Motor neuron (in vitro differentiated cells): Measurements from ENCODE around the gene SLC35F6. TPM values are rescaled to one million over a fixed set of nuclear protein-coding genes. Genes with fewer than 3 reads are reported as not detected.

Experiments
- ATAC-seq, 8 experiments: fragments of 200-7000 bp; cut with Tn5 transposase; replicated peaks in 6 of 8; 2 replicates each; pipeline ENCODE4 v1.8.0; 2021; ENCODE audit warnings: mild to moderate bottlenecking in 8 of 8, moderate library complexity in 8 of 8
- H3K27ac ChIP-seq, 2 donors: fragments of 250-450 bp; sonication (Bioruptor Pico); 2 replicates each; pipeline ENCODE4 v1.9.0; 2021; ENCODE audit warnings: antibody characterized with exemption in 2 of 2, mild to moderate bottlenecking in 2 of 2, moderate library complexity in 1 of 2
- H3K4me1 ChIP-seq, 2 donors: fragments of 250-450 bp; sonication (Bioruptor Pico); replicated peaks in 1 of 2; 2 replicates each; pipeline ENCODE4 v1.6.1; 2021; ENCODE audit warnings: antibody characterized with exemption in 2 of 2, mild to moderate bottlenecking in 2 of 2, moderate library complexity in 1 of 2
- H3K4me3 ChIP-seq, 5 donors: fragments of 250-450 bp; sonication (Bioruptor Pico); 2 replicates each; pipeline ENCODE4 v1.9.0; 2021; ENCODE audit warnings: antibody characterized with exemption in 5 of 5, mild to moderate bottlenecking in 5 of 5, moderate library complexity in 4 of 5
- WGBS, 10 experiments: fragments of 450-650 bp; shearing (Covaris generic); methylation state at CpG; one replicate each; pipeline ENCODE4 v1.0.0; 2022; 5-methylcytosine and 5-hydroxymethylcytosine counted together
- in situ Hi-C, 9 experiments: fragments of 400-800 bp; cut with MboI; loops; one replicate each; pipeline ENCODE4 v1.15.0; 2021; ENCODE audit warnings: low sequenced_read_pairs in 9 of 9, low pct_unique_long_range_greater_than_20kb in 2 of 9; ENCODE audit not compliant: unreplicated experiment in 9 of 9
- total RNA-seq, 8 experiments: library from RNA; unstranded; fragments of 300-600 nt; gene quantifications; 2 replicates each; pipeline versions ENCODE4 v1.2.3 to v1.2.4, GENCODE V29; 2022

SLC35F6 gene, protein sequence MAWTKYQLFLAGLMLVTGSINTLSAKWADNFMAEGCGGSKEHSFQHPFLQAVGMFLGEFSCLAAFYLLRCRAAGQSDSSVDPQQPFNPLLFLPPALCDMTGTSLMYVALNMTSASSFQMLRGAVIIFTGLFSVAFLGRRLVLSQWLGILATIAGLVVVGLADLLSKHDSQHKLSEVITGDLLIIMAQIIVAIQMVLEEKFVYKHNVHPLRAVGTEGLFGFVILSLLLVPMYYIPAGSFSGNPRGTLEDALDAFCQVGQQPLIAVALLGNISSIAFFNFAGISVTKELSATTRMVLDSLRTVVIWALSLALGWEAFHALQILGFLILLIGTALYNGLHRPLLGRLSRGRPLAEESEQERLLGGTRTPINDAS
- total RNA-seq, result 10 to 100 TPM; 12.4 to 56.5 (median 23.3) TPM

- ATAC-seq, result peak; percentile 80 to 96 (median 94)
- Histone ChIP-seq H3K4me1 (peaks cover 7 to 16% of the 10 kb centered on the region in 2 donors), H3K27ac (peak within 1 kb of the TSS; percentile 82 to 91), H3K4me3 (peak within 1 kb of the TSS; percentile 73 to 96 (median 81))
- 0% methylated on average over 1 to 24 of the region's 68 CpGs; no CpG with 5 or more reads in 1 of the 10 experiments for WGBS, 10 experiments
- in situ Hi-C loops, result no loop called here
Observed at GRCh38 chr2:26764078-26764887, at the start of gene SLC35F6. Gene SLC35F6, plus strand, starts transcription at chr2:26764284. Its CDS starts 66 bp downstream, at chr2:26764350.

DNA sequence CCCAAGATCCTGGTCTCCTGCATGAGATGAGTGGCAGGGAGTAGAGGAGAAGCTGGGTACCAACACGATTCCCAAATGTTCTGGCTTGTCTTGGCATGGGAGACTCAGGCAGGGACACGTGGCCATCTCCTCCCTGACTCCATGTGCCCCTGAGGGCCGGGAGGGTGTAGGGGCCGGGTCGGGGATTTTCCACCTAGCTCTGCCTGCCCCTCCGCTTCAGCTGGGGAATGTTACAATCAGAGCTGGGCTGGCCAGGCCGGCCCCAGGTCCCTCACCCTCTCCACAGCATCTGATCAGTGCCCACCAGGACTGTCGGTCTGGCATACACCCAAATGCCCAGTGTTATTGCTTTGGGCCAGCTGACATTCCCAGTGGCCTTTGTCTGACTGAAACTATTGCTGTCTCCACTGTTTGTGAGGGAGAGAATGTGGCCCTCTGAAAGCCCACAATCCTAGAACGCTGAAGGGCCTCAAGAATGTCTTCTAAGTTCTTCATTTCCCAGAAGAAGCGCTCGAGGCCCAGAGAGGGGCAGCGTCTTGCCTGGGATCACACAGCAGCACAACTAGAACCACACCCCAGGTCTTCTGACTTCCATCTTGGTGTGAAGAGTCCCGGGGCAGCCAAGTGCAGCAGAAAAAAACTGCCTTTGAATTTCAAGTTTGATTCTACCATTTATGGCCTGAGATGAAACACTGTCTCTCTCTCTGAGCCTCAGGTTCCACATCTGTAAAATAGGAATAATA is 48.4 kb upstream of the SLC35F6 start:
- ATAC-seq, result no peak
- Histone ChIP-seq H3K27ac (no peak overlapping the region), H3K4me3 (no peak overlapping the region), H3K4me1 (peaks cover 15 to 25% of the 10 kb centered on the region in 2 donors)
- WGBS, 10 experiments, result 56 to 100% (median 70%) methylated on average over 1 to 9 of the region's 13 CpGs; no CpG with 5 or more reads in 3 of the 10 experiments
- in situ Hi-C loops, result no loop called here

DNA sequence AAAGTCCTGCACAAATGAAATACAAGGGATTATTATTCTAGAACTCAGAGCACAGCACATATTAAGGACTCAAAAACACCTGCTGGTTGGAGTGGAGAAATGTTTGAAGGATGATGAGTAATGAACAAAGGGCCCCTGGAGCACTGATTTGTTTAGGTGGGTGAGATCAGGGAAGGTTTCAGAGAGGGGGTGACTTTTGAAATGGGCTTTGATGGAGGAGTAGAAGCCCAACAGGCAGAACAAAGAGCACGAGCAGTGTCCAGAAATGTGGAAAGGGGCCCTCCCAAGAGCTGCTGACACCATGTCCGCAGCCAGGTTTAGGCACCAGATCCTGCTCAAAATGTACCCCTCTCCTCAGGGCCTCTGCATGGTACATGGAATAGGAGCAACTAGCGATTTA is 47.7 kb upstream of the SLC35F6 start:
- in situ Hi-C loops, result no loop called here
- H3K4me1 ChIP-seq, result peaks cover 8 to 25% of the 10 kb centered on the region in 2 donors
- WGBS, 10 experiments, result 29 to 100% (median 67%) methylated on average over 1 to 3 of the region's 3 CpGs; no CpG with 5 or more reads in 3 of the 10 experiments
- no peak overlapping the region for H3K4me3 ChIP-seq
- ATAC-seq, result no peak
- H3K27ac ChIP-seq, result no peak overlapping the region

GRCh38 chr2:26716769-26717168 is 47.3 kb upstream of the SLC35F6 start:
- in situ Hi-C loops, result no loop called here
- ATAC-seq, result no peak
- Histone ChIP-seq H3K27ac (no peak overlapping the region), H3K4me1 (peaks cover 6 to 25% of the 10 kb centered on the region in 2 donors), H3K4me3 (no peak overlapping the region)
- 20 to 100% (median 97%) methylated on average over 1 to 2 of the region's 2 CpGs; no CpG with 5 or more reads in 2 of the 10 experiments for WGBS, 10 experiments

DNA sequence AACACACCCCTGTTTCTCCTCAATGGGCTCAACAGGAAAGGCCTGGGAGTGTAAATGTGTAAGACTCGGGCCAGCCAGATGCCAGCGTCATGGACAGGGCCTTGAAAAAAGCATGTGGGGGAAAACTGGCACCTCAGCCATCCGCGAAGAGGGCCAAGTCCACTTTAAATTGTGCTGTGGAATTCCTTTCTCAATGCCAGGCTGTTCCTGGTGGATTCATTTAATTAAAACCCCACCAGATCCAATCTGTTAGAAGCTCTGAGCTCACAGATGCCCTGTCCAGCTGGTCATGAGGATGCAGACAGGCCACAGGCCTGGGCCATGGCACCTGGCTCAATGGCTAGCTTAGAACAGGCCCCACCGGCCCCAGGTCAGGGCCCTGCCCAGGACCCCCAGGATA is 46.7 kb upstream of the SLC35F6 start:
- Histone ChIP-seq H3K4me1 (peaks cover 6 to 23% of the 10 kb centered on the region in 2 donors), H3K27ac (no peak overlapping the region), H3K4me3 (no peak overlapping the region)
- WGBS, 10 experiments, result 44 to 100% (median 100%) methylated on average over 1 to 4 of the region's 5 CpGs; no CpG with 5 or more reads in 5 of the 10 experiments
- ATAC-seq, result no peak
- in situ Hi-C loops, result no loop called here

DNA sequence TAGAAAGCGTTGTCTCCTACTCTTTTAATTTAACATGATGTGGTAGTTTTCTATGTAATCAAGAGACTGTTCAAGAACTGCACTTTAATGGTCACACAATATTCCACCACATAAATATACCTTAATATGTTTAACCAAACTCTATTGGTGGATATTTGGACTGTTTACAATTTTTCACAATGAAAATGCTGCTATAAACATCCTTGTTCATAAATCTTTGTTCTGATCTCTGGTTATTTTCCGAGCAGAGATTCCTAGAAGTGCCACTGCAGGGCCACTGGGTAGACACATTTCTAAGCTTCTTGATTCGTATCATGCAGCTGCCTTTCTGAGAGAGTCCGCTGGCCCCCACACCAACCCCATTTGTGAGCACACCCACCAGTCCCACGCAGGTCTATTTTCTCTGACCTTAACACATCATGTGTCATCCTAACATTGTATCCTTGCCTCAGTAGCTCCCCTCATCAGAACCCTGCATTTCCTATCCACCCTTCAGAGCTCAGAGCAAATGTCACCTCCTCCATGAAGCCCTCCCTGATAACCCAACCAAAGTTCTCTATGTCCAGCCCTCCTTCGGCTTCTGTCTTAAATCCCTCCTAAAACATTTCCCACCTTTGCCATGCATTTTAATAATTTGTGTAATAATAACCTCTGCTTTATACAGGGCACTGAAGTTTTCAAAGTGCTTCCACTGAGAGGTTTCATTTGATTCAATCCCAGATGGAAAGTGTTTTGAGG is 45.0 kb upstream of the SLC35F6 start:
- ATAC-seq, result no peak
- 50 to 100% (median 86%) methylated on average over 1 to 5 of the region's 6 CpGs; no CpG with 5 or more reads in 2 of the 10 experiments for WGBS, 10 experiments
- Histone ChIP-seq H3K4me1 (peaks cover 0 to 11% of the 10 kb centered on the region in 2 donors), H3K4me3 (no peak overlapping the region), H3K27ac (no peak overlapping the region)
- in situ Hi-C loops, result no loop called here

- ATAC-seq, result peak; percentile 53 to 87 (median 76)
- peaks cover 0 to 11% of the 10 kb centered on the region in 2 donors for H3K4me1 ChIP-seq
Observed at GRCh38 chr2:26720322-26721114, 43.6 kb upstream of the SLC35F6 start.

DNA sequence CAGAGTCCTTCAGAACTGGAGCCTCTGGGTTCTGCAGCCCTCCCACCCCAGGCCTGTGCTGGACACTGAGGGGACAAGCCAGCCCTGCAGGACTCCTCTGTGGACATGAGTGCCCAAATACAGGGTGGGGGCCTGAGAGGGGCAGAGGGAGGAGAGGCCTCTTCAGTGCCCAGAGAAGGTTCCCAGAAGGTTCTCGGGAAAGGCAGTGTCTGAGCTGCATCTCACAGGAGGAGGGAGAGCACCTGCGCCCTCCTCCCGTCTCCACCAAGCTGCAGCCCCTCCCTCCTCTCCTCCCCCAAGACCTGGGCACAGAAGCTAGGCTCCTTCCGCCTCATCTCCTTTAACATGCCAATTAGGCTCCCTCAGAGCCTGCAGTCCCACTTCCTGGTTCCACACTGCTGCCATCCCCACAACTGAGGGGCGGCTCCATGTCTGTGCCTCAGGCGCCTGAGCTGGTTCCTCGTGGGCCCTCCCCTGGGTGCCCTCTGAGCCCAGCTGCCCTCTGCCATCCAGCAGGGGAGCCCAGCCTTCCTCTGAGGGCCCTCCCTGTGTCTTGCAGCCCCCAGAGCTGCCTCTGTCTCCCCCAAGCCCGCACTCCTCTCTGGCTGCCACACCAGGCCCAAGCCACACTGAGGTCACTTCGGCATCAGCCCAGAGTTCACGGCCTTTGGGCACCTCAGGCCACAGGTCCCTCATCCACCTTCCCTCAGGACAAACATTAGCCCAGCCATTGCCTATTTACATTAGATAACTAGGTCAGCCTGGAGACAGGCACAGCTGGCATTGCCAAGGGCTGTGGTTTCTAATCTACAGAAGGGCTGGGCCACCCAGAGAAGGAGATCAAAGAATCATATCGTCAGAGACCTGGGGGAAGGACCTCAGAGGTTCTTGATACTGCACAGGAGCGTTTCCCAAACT is 42.7 kb upstream of the SLC35F6 start:
- Histone ChIP-seq H3K4me1 (peaks cover 0 to 11% of the 10 kb centered on the region in 2 donors), H3K27ac (no peak overlapping the region), H3K4me3 (no peak overlapping the region)
- in situ Hi-C loops, result no loop called here
- 68 to 100% (median 80%) methylated on average over 1 to 6 of the region's 12 CpGs; no CpG with 5 or more reads in 3 of the 10 experiments for WGBS, 10 experiments
- ATAC-seq, result peak in 3 of 8 experiments; percentile 18 to 41 (median 31)

More at GRCh38 chr2:26720322-26721114, 43.6 kb upstream of the SLC35F6 start:
- H3K27ac ChIP-seq, result peak overlapping the region in 1 of 2 donors; percentile 17
- in situ Hi-C loops, result no loop called here
- 20 to 40% methylated on average over 1 of the region's 7 CpGs; no CpG with 5 or more reads in 8 of the 10 experiments for WGBS, 10 experiments
- H3K4me3 ChIP-seq, result no peak overlapping the region

- peaks cover 0 to 11% of the 10 kb centered on the region in 2 donors for H3K4me1 ChIP-seq
- in situ Hi-C loops, result no loop called here
- ATAC-seq, result no peak
- H3K4me3 ChIP-seq, result no peak overlapping the region
- no peak overlapping the region for H3K27ac ChIP-seq
- 88 to 100% (median 100%) methylated on average over 1 of the region's 1 CpG; no CpG with 5 or more reads in 4 of the 10 experiments for WGBS, 10 experiments
Observed at GRCh38 chr2:26722328-26722727, 41.8 kb upstream of the SLC35F6 start.

DNA sequence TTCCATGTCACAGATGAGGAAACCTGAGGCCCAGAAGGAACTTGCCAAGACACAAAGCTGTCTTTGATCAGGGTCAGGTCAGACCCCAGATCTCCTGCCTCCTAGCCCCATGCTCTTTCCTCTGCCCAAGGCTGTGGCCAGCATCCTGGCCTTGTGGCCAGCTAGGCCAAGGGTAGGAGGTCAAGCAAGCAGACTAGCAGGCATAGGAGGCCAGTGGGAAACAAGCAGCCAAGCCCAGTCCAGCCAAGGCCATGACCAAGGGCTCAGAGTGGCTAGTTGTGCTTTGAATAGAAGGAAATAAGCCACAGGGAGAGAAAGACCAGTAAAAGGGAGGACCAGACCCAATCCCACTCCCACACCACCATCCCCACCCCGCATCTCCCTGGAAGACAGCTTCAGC is 41.2 kb upstream of the SLC35F6 start:
- ATAC-seq, result no peak
- Histone ChIP-seq H3K27ac (no peak overlapping the region), H3K4me3 (no peak overlapping the region), H3K4me1 (peaks cover 0 to 11% of the 10 kb centered on the region in 2 donors)
- WGBS, 10 experiments, result 100% methylated on average over 1 of the region's 1 CpG; no CpG with 5 or more reads in 8 of the 10 experiments
- in situ Hi-C loops, result no loop called here

DNA sequence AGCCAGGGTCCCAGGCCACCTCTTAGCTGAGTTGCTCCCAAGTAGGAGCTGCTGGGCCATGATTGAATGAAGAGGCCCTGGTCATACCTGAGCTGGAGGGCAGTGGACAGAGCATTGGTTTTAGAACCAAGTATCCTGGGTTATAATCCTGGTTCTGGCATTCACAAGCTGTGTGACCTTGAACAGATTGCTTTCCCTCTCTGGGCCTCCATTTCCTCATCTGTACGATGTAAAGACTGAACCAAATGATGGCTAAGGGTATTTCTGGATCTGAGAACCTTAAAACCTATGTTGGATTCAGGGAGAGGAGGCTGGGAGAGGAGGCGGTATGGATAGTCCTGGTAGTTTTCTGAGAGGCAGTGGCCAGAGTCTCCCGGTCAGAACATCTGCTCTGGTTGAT is 40.6 kb upstream of the SLC35F6 start:
- ATAC-seq, result no peak
- in situ Hi-C loops, result no loop called here
- Histone ChIP-seq H3K27ac (no peak overlapping the region), H3K4me3 (no peak overlapping the region), H3K4me1 (peaks cover 0 to 11% of the 10 kb centered on the region in 2 donors)
- WGBS, 10 experiments, result 80 to 100% (median 100%) methylated on average over 1 to 2 of the region's 3 CpGs; no CpG with 5 or more reads in 6 of the 10 experiments
